Skin epidermis (tissue), 12 donors: Measurements from ENCODE around the gene AGBL1.
"Not testable (repeated sequence)": the region's sequence is repeated elsewhere in the genome, so short reads cannot be mapped to it uniquely, and the experiment has no call there.

Source experiments
- H3K27ac ChIP-seq, 21 experiments: fragments of 200-600 bp; sonication (generic) in 11 of 21; one replicate each; pipeline ENCODE4 v1.5.0; 2020; ENCODE audit warnings: mild to moderate bottlenecking in 3 of 21, inconsistent platforms in 2 of 21, moderate library complexity in 2 of 21
- H3K4me3 ChIP-seq, 7 experiments: fragments of 200-600 bp; sonication (generic) in 2 of 7; one replicate each; pipeline ENCODE4 v1.5.0; 2020; ENCODE audit warnings: inconsistent platforms in 2 of 7, mild to moderate bottlenecking in 2 of 7, moderate library complexity in 1 of 7

Gene AGBL1

DNA sequence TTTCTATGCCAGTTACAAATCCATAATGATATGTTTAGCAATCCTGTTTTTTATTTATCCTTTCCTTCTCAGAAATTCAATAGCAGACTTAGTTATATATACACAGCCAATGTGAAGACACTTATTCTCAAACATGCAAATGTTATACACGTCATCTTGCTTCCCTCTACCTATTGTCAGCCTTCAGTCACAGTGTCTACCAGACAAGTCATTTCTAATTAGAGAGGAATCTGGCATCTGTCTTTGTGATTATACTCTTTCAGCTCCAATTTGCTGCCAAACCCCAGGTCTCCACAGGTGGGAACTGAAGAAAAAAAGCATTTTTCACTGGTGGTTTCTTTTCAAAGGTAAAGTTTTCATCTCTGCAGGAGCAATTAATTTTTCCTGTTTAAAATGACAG lies 793.1 kb downstream of the AGBL1 start:
- Histone ChIP-seq H3K27ac (no peak overlapping the region), H3K4me3 (no peak overlapping the region)

GRCh38 chr15:86875067-86875466 lies 795.4 kb downstream of the AGBL1 start:
- no peak overlapping the region for H3K27ac ChIP-seq
- H3K4me3 ChIP-seq, result no peak overlapping the region

GRCh38 chr15:86876387-86876944 lies 796.8 kb downstream of the AGBL1 start:
- Histone ChIP-seq H3K4me3 (no peak overlapping the region), H3K27ac (no peak overlapping the region)

DNA sequence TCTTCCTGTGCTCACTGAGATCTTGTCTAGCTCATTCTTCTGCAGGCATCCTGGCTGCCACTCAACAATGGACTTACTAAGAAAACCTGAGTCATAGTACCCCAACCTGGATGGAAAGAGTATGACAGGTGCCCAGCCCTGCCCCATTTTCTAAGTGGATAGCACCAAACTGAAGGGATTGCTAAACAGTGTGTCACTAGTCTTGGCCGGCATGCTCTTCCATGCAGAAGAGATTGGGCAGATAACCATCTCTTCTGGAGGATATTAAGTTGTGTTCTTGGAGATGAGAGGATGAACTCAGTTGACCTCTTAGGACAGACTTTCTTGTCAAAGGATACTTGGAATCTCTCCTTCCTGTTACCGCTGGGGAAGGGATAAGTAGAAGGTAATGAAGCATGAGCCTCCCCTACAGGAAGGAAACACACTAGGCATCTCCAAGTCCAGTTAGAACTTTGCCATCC lies 797.5 kb downstream of the AGBL1 start:
- no peak overlapping the region for H3K4me3 ChIP-seq
- no peak overlapping the region for H3K27ac ChIP-seq

DNA sequence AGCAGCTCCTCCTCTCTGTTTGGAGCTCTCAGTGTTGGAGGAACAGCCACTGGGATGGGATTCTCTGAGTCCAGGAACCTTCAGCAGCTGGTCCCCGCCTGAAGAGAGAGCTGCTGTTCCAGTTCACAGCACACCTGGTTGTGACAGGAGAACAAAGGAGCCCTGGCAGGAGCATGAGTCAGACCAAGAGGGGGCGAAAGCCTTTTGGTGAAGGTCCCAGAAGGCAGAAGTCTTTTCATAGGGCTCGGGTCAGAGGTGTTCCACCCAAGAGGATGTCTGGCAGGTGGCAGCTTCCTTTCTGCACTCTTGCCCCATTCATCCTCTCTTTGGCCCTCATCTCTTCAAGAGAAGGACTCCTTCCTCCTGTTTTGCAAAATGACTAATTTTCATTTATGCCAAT lies 799.2 kb downstream of the AGBL1 start:
- not testable (repeated sequence) for H3K4me3 ChIP-seq, H3K27ac ChIP-seq

DNA sequence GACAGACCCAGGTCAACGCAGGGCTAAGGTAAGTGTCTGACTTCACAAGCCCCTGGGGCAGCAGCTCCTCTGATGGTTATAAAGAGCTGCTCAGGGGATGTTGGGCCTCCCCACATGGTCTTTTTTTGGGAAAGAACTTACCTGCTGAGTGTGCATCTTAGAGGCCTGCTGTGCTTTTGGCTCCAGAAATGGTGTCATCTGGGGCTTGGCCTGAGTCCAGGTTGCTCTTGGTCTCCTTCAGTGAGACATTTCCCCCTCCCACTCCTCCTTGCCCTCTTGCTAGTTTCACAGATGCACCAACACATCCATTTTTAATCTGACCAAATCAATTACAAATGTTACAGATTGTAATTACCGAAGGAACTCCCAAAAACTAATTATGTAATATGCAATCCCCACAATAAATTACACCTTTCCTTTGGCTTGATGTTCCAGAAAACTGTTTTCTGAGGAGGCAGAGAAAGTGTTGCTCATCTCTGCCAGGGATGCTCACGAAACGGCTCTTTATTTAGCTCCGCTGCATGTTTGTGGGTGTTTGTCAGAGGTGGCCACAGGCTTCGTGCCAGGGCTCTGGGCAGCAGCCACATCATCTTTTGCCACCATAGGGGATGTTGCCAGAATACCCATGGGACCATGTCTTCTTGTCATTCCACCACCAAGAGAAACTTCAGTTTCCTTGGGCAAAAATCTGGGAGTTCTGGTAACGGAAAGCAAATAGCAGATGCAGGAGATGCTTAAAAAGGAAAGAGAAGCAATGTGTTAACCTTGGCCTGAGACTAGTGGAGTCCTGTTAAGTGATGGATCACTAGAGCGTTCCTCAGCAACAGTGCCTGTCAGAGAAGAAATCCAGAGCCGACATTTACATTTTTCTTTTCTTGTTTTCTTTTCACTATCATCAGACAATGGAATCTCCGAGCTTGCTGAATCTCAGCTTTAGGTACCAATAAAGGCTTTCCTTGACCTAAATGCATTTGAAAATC lies 799.9 kb downstream of the AGBL1 start:
- Histone ChIP-seq H3K4me3 (no peak overlapping the region), H3K27ac (no peak overlapping the region)

DNA sequence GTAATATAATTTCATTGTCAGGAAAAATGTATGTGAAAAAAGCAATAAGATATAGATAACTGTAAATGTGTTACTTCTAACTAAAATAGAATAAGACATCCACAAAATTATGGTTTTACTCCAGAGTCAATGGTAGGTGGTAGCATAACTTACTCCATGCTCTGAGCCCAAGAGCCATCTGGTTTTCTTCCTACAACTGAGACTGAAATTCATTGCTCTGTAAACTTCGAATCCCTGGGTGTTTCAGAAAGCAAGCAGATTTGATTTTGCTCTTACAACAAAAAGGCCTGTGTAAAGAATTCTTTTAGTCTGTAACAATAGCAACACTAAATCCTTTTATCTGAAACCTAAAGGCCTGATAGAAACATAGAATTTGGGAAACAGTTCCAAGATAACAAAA lies 805.9 kb downstream of the AGBL1 start:
- no peak overlapping the region for H3K4me3 ChIP-seq
- H3K27ac ChIP-seq, result no peak overlapping the region

DNA sequence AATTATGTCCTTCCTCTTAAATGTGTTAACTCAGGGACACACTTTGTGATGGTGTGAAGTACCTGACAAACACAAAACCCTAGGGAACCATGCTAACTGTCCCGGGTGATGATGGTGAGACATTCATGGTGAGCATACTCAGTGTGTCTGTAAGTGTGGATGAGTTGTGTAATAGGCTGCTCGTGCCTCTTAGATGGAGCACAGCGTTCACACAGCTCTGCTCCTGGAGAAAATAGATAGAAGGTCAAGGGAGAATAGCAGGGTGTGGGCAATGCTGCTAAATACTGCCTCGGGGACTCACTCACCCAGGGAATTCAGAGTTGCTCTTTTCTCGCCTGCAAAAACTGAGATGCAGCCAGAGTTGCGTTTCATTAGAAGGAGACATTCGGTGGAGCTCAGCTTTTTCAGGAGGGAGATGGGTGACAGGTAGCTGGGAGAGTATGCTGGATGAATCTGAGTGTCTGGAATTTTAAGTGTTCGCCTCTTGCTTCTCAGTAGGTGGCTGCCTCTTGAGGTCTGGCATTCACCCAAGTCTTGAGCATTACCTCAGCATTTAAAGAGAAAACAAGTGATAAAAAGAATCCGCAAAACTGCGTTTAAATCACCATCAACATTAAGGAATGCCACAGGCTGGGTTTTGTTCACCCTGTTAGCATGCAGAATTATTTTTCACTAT lies 813.2 kb downstream of the AGBL1 start:
- H3K27ac ChIP-seq, result no peak overlapping the region
- no peak overlapping the region for H3K4me3 ChIP-seq

DNA sequence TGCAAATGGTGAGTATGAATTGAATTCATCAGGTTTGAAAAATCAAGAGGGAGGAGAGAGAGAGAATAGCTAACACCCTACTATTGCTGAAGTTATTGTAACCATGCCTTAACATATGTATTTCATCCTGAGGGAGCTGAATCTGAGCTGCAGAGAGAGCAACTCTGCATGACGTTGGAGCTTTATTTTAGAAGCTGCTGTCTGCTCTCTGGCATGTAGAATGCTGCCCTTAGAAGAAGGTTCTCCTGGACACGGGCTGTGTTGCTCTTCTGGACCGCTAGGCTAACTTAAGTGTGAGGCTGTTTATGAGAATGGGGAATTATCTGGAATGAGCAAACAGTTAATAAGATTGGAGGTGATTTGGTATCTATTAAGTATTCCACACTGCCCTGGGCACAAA lies 814.6 kb downstream of the AGBL1 start:
- no peak overlapping the region for H3K27ac ChIP-seq

GRCh38 chr15:86903642-86904421 lies 824.2 kb downstream of the AGBL1 start:
- Histone ChIP-seq H3K4me3 (no peak overlapping the region), H3K27ac (no peak overlapping the region)

More for the DNA sequence above, 814.6 kb downstream of the AGBL1 start:
- no peak overlapping the region for H3K4me3 ChIP-seq

GRCh38 chr15:86905625-86906256 lies 826.1 kb downstream of the AGBL1 start:
- Histone ChIP-seq H3K27ac (no peak overlapping the region), H3K4me3 (no peak overlapping the region)

DNA sequence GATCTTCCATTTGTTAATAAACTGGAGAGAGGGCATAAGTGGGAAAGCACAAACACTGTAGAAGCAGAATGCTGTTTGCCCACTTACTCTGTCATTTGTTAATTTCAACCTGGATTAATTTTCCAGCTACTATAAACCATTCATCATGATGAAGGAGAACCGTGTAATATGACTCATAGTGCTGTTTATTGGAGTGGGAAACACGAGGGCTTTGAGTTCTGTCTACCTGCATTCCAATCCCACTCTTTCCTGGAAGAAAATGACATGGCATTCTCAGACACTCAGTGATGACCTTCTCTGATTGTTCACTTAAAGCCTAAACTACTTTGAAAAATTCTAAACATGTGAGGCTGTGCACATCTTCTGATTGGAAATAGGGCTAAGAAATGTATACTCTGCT lies 826.7 kb downstream of the AGBL1 start:
- no peak overlapping the region for H3K27ac ChIP-seq

GRCh38 chr15:86911022-86911421 lies 831.4 kb downstream of the AGBL1 start:
- H3K27ac ChIP-seq, result no peak overlapping the region
- H3K4me3 ChIP-seq, result no peak overlapping the region

More for the DNA sequence above, 826.7 kb downstream of the AGBL1 start:
- H3K4me3 ChIP-seq, result no peak overlapping the region

DNA sequence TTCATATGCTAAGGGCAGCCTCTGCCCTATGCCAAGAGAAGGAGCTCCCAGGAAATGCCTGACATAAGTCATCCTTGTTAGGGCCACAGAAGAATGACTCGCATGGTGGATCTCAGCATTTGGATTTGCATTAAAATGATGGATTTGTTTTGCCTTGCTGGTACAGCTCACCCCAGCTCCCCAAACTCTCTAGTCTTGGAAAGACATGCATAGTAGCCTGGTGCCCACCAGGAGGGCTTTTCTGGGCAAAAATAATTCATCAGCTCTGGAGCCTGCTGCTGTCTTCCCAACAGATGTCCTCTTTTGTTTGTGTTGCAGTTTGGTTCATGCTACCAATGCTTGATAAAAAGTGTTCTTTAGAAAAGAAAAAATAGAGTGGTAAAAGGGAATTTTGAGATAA lies 833.0 kb downstream of the AGBL1 start:
- no peak overlapping the region for H3K4me3 ChIP-seq
- no peak overlapping the region for H3K27ac ChIP-seq

DNA sequence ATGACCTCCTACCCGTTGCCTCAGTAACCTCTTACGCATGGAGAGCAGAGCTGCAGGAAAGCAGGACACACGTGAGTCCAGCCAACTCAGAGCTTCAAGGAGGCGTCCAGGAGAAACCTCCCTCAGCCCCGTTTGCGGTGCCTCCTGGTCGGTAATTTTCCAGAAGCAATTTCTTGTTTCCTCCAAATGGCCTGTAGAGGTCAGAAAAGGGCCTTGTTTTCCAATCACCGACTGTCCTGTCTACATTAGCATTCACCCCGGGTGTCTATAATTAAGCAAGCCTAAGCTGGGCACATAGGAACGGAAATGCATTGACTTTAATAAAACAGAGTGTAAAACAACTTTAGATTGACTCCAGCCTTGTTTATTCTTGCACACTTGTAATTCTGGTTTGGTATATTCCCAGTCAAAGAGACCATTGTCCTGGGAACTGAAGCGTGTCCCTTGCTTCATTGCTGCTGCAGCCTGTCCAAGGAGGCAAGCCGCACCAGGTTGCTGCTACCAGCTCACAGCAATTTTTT lies 836.2 kb downstream of the AGBL1 start:
- no peak overlapping the region for H3K4me3 ChIP-seq
- no peak overlapping the region for H3K27ac ChIP-seq

DNA sequence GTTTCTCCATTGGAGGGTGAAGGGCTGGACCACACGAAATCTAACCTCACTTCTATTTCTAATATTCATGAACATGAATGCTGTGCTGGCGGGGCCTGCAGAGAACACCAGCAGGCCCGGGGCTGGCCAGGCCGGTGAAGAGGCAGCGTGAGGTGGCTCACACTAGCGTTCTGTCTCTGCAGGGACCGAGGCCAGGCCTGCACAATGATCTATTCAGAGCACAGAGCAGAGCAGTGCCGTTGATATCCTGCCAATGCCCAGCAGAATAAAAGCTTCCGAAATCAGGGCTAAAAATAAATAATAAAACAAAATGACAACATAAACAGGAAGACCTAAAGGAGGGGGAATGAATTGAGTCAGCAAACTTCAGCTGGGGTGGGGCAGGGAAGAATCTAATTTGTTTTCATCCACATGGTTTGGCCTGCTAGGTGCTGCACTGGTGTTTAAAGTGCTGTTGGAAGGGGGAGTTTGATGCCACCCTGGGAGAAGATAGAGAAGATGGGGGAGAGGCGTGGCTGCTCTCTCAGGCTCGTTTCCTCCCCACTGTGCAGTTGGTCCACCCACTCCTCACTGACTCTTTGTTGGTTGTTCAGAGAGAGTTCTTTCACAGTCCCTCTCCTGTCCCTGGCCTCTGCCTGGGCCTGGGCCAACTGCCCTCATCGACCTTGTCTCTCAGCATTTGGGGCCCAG lies 837.1 kb downstream of the AGBL1 start:
- Histone ChIP-seq H3K4me3 (no peak overlapping the region), H3K27ac (no peak overlapping the region)

- no peak overlapping the region for H3K4me3 ChIP-seq
- H3K27ac ChIP-seq, result no peak overlapping the region
These were observed 837.6 kb downstream of the AGBL1 start for GRCh38 chr15:86917361-86917671.

DNA sequence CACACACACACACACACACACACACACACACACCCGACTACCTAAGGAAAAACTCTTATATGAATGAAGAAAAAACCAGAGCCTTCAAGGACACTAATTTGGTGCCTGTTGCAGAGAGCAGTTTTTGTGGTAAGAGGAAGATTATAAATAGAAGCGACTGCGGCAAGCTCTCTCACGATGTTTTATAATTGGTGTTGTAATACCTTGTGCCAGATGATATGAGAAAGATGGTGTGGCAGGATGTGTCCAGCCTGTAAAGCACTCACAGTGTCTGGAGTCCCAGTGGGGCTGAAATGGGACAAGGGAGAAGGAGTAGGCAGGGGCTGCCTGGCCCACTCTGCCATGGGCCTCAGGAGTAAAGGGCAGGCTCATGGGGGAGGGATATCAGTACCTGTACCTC lies 839.9 kb downstream of the AGBL1 start:
- H3K27ac ChIP-seq, result no peak overlapping the region

GRCh38 chr15:86929461-86929860 lies 849.8 kb downstream of the AGBL1 start:
- Histone ChIP-seq H3K27ac (no peak overlapping the region), H3K4me3 (no peak overlapping the region)

More for the DNA sequence above, 839.9 kb downstream of the AGBL1 start:
- H3K4me3 ChIP-seq, result no peak overlapping the region
